ENCODE measurements around the gene UTS2R. TPM values are rescaled to one million over a fixed set of nuclear protein-coding genes. Genes with fewer than 3 reads are reported as not detected.

UTS2R gene
- total and polyA plus RNA-seq, 2 of the 4 experiments (the other 2 are of a cell fraction), result not detected

DNA sequence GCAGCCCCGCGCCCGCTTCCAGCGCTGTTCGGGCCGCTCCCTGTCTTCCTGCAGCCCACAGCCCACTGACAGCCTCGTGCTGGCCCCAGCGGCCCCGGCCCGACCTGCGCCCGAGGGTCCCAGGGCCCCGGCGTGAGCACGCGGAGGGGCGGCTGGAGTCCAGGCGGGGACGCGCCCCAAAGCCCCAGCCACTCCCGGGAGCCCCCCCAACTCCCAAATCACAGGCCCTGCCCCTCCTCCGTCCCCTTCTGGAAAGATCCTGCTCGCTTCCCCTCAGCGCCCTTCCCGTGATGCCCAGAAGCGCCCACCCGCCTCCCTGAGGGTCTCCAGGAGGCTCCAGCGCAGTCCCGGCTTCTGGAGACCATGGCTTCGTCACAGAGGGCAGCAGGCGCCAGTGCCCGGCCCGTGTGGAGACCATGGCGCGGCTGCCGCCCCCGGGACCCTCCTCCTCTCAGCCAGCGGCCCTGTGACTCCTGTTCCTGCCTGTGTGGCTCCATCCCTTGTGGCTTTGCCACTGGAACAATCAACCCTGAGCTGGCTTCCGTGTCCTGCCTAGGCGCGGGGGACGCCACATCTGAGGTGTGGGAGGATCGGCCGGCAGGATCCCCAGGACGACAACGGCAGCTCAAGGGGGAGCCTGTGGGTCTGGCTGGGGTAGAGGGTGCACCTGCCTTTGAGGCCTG lies 3.9 kb downstream of the UTS2R start:
- Histone ChIP-seq H2BK120ac (ENCODE audit: low read depth, low read length) (no peak overlapping the region), H3K23ac (ENCODE audit: low read depth, low read length) (no peak overlapping the region), H3K79me1 (ENCODE audit: low read depth in 1 of 2, low read length in 2 of 2) (no peaks in the 10 kb centered on the region), H3K4me1 (ENCODE audit: control insufficient read depth, insufficient read depth, low read length) (no peaks in the 10 kb centered on the region), H2BK20ac (ENCODE audit: low read depth, low read length) (no peak overlapping the region), H3K14ac (replicated peaks; ENCODE audit: low read depth, low read length) (no peak overlapping the region), H3K4me2 (ENCODE audit: low read depth, low read length) (no peak overlapping the region), H3K9me1 (ENCODE audit: insufficient read depth, low read length) (no peaks in the 10 kb centered on the region), H3K36me3 (ENCODE audit: control insufficient read depth, insufficient read depth, low read length) (no peaks in the 10 kb centered on the region), H3K9ac (ENCODE audit: low read depth, low read length) (no peak overlapping the region), H3K18ac (ENCODE audit: low read depth, low read length) (no peak overlapping the region), H2AK9ac (replicated peaks; ENCODE audit: low read depth, low read length, poor library complexity) (no peak overlapping the region), H4K8ac (ENCODE audit: low read depth in 2 of 2, low read length in 2 of 2) (no peak overlapping the region), H3K27me3 (ENCODE audit: control insufficient read depth, insufficient read depth, low read length) (peaks cover 69% of the 10 kb centered on the region), H4K5ac (ENCODE audit: low read depth, low read length) (no peak overlapping the region), H3K9me3 (ENCODE audit: control insufficient read depth, insufficient read depth, low read length) (no peaks in the 10 kb centered on the region), H3K27ac (ENCODE audit: insufficient read depth, low read length) (no peak overlapping the region), H3K4ac (ENCODE audit: low read depth, low read length) (no peak overlapping the region), H2BK5ac (ENCODE audit: low read depth, low read length, poor library complexity, severe bottlenecking) (no peak overlapping the region), H2BK15ac (ENCODE audit: low read depth, low read length) (no peak overlapping the region), H4K20me1 (ENCODE audit: insufficient read depth, low read length) (no peaks in the 10 kb centered on the region), H3K4me3 (ENCODE audit: insufficient read depth, low read depth, low read length) (no peak overlapping the region), H2AK5ac (ENCODE audit: low read depth, low read length) (no peak overlapping the region), H3K56ac (ENCODE audit: extremely low read depth, insufficient read depth, low read length) (no peak overlapping the region), H4K91ac (ENCODE audit: insufficient read depth, low read depth, low read length) (no peak overlapping the region), H2AFZ (replicated peaks; ENCODE audit: low read length, poor library complexity) (no peak overlapping the region)
- intact Hi-C loops (cut with micrococcal nuclease), result no loop called here
- CTCF ChIA-PET, result no interaction called here
- TF ChIP-seq FOS (IDR thresholded peaks at IDR 0.05; ENCODE audit: low read depth, low read length), result no peak
- no peak for TF ChIP-seq CEBPB (IDR thresholded peaks at IDR 0.05; ENCODE audit: low read depth, low read length)
- TF ChIP-seq MAFK (IDR thresholded peaks at IDR 0.05; ENCODE audit: low read depth, low read length), result no peak
- TF ChIP-seq, protein P1, sequence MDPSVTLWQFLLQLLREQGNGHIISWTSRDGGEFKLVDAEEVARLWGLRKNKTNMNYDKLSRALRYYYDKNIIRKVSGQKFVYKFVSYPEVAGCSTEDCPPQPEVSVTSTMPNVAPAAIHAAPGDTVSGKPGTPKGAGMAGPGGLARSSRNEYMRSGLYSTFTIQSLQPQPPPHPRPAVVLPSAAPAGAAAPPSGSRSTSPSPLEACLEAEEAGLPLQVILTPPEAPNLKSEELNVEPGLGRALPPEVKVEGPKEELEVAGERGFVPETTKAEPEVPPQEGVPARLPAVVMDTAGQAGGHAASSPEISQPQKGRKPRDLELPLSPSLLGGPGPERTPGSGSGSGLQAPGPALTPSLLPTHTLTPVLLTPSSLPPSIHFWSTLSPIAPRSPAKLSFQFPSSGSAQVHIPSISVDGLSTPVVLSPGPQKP (IDR thresholded peaks at IDR 0.05; ENCODE audit: borderline replicate concordance, low read depth, low read length), result no peak
- no peak for TF ChIP-seq RAD21 (IDR thresholded peaks at IDR 0.05; ENCODE audit: low read length)
- TF ChIP-seq, protein P2, sequence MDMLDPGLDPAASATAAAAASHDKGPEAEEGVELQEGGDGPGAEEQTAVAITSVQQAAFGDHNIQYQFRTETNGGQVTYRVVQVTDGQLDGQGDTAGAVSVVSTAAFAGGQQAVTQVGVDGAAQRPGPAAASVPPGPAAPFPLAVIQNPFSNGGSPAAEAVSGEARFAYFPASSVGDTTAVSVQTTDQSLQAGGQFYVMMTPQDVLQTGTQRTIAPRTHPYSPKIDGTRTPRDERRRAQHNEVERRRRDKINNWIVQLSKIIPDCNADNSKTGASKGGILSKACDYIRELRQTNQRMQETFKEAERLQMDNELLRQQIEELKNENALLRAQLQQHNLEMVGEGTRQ (IDR thresholded peaks at IDR 0.05; ENCODE audit: low read depth, low read length), result no peak
- DNase-seq (no peak), ATAC-seq (ENCODE audit: low read depth) (no peak)
- POLR2A ChIA-PET (ENCODE audit: unreplicated experiment), result no interaction called here
- dilution Hi-C loops (cut with HindIII; ENCODE audit: low sequenced_read_pairs, unreplicated experiment), result no loop called here
- no TSS peak for BruUV-seq (replicated peaks)
- in situ Hi-C loops (cut with MboI; ENCODE audit: low sequenced_read_pairs), result no loop called here
- 46% methylated on average over 27 of the region's 46 CpGs; no CpG with 5 or more reads in 1 of the 2 experiments for WGBS, 2 experiments (ENCODE audit: extremely low coverage in 2 of 2, insufficient read length in 1 of 2)

Measured in IMR-90 (cell line).